HEK293 (cell line): ENCODE results near the gene CRYZ.

Source experiments
- CTCF ChIP-seq: fragments of 450-650 bp; formaldehyde crosslinking; IDR thresholded peaks from 2 replicates; pipeline ENCODE4 v1.5.1; 2016; ENCODE audit warnings: missing biosample characterization, missing genetic modification characterization
- GLIS2 ChIP-seq: fragments of 450-650 bp; formaldehyde crosslinking; IDR thresholded peaks from 2 replicates; pipeline ENCODE4 v1.5.1; 2016; ENCODE audit warnings: missing biosample characterization, missing genetic modification characterization
- OVOL3 ChIP-seq: fragments of 450-650 bp; formaldehyde crosslinking; IDR thresholded peaks from 2 replicates; pipeline ENCODE4 v1.5.1; 2016; ENCODE audit warnings: missing biosample characterization, missing genetic modification characterization
- RBAK ChIP-seq: fragments of 450-650 bp; formaldehyde crosslinking; IDR thresholded peaks from 2 replicates; pipeline ENCODE4 v1.5.1; 2016; ENCODE audit warnings: missing biosample characterization, missing genetic modification characterization
- SALL2 ChIP-seq: fragments of 450-650 bp; formaldehyde crosslinking; IDR thresholded peaks from 2 replicates; pipeline ENCODE4 v1.5.0; 2017; ENCODE audit warnings: missing biosample characterization, mild to moderate bottlenecking, missing genetic modification characterization, borderline replicate concordance
- TCF7L2 ChIP-seq: IDR thresholded peaks from 2 replicates; pipeline ENCODE4 v1.6.1; 2011; ENCODE audit warnings: low read depth, mild to moderate bottlenecking, inconsistent platforms, low read length, moderate library complexity, borderline replicate concordance
- YY1 ChIP-seq: fragments of 450-650 bp; formaldehyde crosslinking; IDR thresholded peaks from 2 replicates; pipeline ENCODE4 v1.5.1; 2018; ENCODE audit warnings: missing biosample characterization, missing genetic modification characterization
- ZBTB26 ChIP-seq: fragments of 450-650 bp; formaldehyde crosslinking; optimal IDR thresholded peaks from 2 replicates; pipeline ENCODE3; 2016; ENCODE audit warnings: missing biosample characterization, mild to moderate bottlenecking, missing genetic modification characterization
- ZBTB49 ChIP-seq: fragments of 450-650 bp; formaldehyde crosslinking; IDR thresholded peaks from 2 replicates; pipeline ENCODE4 v1.5.1; 2016; ENCODE audit warnings: missing biosample characterization, missing genetic modification characterization, low read depth
- ZNF223 ChIP-seq: fragments of 450-650 bp; formaldehyde crosslinking; IDR thresholded peaks from 2 replicates; pipeline ENCODE4 v1.5.1; 2016; ENCODE audit warnings: missing biosample characterization, missing genetic modification characterization
- ZNF24 ChIP-seq: fragments of 450-650 bp; formaldehyde crosslinking; IDR thresholded peaks from 2 replicates; pipeline ENCODE4 v1.5.1; 2016; ENCODE audit warnings: missing biosample characterization, missing genetic modification characterization
- ZNF311 ChIP-seq: fragments of 450-650 bp; formaldehyde crosslinking; IDR thresholded peaks from 2 replicates; pipeline ENCODE4 v1.5.1; 2017; ENCODE audit warnings: missing biosample characterization, missing genetic modification characterization, borderline replicate concordance
- ZNF558 ChIP-seq: fragments of 450-650 bp; formaldehyde crosslinking; IDR thresholded peaks from 2 replicates; pipeline ENCODE4 v1.5.1; 2016; ENCODE audit warnings: missing biosample characterization, missing genetic modification characterization
- ZNF830 ChIP-seq: fragments of 450-650 bp; IDR thresholded peaks from 2 replicates; pipeline ENCODE4 v1.5.0; 2018; ENCODE audit warnings: missing biosample characterization, missing genetic modification characterization, low read depth, mild to moderate bottlenecking, moderate library complexity

- no peak for TF ChIP-seq ZNF24
- TF ChIP-seq TCF7L2, result no peak
- TF ChIP-seq CTCF (tag by site-specific recombination), result no peak
- TF ChIP-seq ZNF311 (tag by site-specific recombination), result no peak
- TF ChIP-seq ZBTB49 (tag by site-specific recombination), result no peak
- no peak for TF ChIP-seq ZNF558 (tag by site-specific recombination)
- TF ChIP-seq ZBTB26 (tag by site-specific recombination), result no peak
- TF ChIP-seq GLIS2 (tag by site-specific recombination), result no peak
- no peak for TF ChIP-seq SALL2
- no peak for TF ChIP-seq YY1 (tag by site-specific recombination)
- TF ChIP-seq RBAK (tag by site-specific recombination), result no peak
- TF ChIP-seq OVOL3 (tag by site-specific recombination), result no peak
- TF ChIP-seq ZNF223 (tag by site-specific recombination), result no peak
- TF ChIP-seq ZNF830 (tag by site-specific recombination), result no peak
These were observed 15.2 kb downstream of the CRYZ start for GRCh38 chr1:74717626-74718025.
